Measurements from ENCODE around the gene SLAMF9.

- TF ChIP-seq CTCF (conservative IDR thresholded peaks at IDR 0.05; ENCODE audit: low read length) (no peak), EZH2phosphoT487 (IDR thresholded peaks at IDR 0.05; ENCODE audit: borderline replicate concordance, low read depth, low read length) (no peak)
Observed at GRCh38 chr1:159930634-159931033, 23.4 kb downstream of the SLAMF9 start.

All from OCI-LY7 (cell line).